HG02642 (cell line): Measurements from ENCODE around the gene CLSTN2.

ENCODE experiments used
- ATAC-seq: cut with Tn5 transposase; IDR thresholded peaks from one replicate; pipeline ENCODE4 v1.9.1; 2021; ENCODE audit warnings: mild to moderate bottlenecking; ENCODE audit not compliant: unreplicated experiment, poor library complexity

CLSTN2 gene

DNA sequence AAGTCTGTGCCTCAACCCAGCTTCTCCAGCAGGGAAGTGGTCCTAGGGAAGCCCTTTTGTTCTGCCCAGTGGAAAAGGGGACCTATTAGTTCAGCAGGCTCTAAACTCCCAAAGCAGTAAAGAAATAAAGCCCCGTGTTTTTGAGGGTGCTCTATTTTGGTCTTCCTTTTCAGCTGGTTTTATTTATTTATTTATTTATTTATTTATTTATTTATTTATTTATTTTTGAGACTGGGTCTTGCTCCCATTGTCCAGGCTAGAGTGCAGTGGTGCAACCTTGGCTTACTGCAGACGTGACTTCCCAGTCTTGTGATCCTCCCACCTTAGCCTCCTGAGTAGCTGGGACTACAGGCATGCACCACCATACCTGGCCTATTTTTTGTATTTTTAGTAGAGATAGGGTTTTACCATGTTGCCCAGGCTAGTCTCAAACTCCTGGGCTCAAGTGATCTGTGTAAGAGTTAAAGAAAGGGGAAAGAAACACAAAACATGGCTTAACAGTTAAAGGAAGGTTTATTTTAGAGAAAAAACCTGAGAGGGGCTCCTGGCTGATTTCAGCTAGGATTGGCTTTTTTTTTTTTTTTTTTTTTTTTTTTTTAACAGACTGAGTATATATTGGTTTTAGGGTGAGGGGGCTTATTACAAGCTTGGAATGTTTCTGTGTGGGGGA, 154.6 kb downstream of the CLSTN2 start:
- no peak for ATAC-seq

DNA sequence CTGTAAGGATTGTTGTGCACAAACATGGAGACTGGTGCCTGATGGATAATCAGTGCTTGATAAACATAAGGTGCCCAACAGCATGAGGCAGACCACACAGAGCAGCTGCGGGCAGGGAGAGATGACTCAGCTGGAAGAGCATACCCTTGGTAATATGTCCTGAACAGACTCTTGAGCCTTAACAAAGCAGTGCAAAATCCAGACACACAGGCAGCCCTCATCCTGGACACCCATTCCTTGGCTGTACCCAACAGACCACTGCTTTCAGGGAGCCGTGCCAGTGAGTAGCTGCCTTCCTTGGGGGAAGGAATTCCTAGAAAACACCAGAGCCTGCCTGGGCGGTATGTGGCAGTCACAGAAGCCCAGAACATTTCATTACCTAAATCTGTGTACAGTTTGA, 156.2 kb downstream of the CLSTN2 start:
- ATAC-seq, result no peak

DNA sequence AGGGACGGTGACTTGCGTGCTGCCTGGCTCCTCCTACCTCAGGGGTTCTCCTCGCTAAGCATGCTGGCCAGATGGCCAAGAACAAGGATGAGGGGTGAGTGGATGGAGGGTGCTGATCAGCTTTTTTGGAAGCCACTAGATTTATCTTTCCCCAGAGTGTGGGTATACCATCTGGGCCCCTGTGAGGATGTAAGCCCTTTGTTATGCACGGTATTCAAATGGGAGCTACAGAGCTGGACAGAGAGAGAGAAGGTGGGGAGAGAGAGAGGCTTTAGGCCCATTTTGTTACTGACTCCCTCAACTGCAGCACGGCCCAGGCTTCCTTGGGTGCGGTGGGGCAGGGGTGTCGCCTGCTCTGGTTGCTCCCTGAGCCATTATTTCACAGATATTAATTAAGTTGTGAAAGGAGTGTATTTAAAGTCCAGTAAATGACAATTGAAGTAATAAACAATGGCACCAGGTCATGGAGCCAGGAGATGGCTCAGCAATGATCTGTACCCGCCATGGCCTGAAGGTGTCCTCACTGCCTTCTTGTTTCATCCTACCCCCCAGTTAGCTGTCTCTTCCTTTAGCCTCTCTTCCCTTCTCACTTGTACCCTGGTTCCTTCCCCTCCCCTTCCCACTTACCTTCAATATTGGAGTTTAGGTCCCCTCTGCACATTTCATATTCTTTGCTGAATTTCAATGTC, 158.0 kb downstream of the CLSTN2 start:
- no peak for ATAC-seq

DNA sequence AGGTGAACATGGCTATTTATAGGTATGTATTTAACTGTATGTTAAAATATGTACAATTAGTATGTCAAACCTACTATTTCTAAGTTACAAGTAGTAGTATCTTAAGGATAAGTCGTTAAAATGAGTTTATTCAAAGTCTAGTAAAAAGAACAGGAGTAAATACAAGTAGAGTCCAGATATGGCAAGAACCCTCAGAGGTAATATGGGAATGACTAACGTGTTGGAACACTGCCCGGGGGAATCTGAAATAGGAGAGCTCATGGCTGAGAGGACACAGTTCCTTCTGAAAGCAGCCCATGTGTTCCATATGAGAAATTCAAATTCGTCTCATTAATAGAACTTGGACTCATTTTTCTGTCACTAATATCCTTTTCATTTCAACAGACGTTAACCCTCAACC, 158.8 kb downstream of the CLSTN2 start:
- ATAC-seq, result no peak

DNA sequence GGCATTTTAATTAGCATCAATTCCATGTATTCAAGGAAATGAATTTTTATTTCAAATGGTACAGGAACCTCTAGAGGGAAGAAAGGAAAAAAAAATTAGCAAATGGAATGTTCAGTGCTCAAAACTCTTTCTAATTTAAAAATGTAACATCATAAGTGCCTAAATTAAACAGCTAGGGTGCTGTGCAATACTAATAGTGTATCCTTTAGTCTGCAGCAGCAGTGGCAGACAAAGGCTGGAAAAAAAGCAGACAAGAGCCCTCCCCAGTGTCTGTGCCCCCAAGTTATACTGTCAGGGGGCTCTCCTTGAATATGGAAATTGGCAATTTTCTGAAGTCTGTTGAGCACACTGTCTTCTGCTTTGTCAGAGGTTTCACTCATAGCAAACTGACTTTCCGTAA, 159.5 kb downstream of the CLSTN2 start:
- ATAC-seq, result no peak

DNA sequence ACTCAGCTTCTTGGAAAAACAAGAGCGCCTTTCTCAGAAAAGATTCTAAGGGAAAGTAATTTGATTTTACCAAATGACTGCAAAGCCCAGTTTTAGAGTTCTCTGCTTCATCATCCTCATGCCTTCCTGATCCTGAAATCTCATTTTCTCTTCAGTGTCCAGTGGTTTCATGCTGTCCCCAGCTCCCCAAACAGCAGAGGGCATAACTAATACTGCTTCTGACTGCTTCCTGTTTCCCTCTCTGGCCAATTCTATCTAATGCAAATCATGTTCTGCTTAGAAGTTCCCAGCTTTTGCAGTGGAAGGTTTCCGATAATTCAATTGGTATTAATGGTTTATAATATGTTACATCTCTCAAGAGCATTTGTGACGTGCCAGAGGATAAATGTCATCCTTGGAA, 161.1 kb downstream of the CLSTN2 start:
- no peak for ATAC-seq

DNA sequence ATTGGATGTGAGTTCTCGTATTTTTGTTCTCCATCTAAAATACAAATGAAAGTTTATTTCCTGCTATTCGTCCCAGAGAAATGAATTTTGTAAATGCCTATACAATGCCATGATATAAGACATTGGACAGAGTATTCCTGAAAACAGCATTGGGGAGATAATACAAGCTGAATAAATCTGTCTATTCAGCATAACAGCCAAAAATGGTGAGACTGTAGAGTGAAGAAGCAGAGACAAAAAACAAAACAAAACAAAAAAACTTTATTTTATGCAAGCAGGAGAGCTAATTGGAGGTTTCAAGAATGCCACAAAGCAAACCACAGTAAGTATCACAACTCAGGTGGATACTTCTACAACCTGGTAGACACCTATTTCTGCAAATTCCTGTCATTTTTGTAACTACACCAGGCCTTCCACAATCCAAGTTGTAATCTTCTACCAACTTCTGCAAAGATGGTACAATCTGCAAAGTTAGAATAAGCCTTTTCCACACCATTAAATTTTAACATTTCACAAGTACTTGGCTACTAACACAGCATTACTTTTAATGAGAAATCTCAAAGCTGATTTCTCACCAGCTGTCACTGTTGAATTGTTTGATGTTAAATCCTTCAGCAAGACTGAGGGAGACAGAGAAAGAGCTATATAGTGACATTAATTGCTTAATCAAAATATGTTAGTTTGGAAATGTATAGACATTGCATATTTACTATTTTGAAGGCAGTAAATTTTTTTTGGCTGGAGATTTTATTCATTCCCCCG, 163.1 kb downstream of the CLSTN2 start:
- ATAC-seq, result no peak

DNA sequence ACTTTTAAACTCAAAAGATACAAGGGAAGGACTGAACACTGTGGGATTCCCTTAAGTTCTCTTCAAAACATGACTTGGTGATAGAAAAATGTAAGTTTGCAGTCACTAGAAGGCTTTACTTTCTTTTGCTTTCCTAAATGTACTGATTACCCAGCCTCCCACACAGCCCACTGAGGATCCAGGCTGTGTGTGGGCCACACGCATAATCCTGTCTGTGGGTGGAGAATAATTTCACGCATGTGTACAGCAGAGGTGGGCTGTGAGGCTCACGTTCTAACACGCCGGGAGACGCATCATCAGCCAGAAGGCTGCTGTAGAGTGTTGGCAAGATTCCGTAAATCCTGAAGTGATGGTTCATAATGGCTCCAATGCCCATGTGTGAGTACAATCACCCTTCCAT, 165.5 kb downstream of the CLSTN2 start:
- no peak for ATAC-seq

DNA sequence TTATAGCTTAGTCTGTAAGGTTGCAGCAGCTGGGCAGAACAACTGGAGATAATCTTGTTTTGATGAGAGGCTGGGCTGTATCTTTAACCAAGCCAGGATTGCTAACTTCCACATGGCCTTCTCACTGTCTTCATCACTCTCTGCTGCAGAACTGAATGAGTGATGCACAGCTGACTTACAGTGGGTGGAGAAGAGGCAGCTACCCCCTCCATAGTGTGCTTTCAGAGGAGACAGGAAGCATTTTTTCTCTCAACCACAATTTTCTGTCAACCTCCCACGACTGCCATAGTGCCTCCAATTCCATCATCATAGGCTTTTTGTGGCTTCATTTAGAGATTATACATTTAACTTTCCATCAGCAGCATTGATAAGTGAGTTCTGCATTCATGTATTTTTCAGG, 168.2 kb downstream of the CLSTN2 start:
- no peak for ATAC-seq

DNA sequence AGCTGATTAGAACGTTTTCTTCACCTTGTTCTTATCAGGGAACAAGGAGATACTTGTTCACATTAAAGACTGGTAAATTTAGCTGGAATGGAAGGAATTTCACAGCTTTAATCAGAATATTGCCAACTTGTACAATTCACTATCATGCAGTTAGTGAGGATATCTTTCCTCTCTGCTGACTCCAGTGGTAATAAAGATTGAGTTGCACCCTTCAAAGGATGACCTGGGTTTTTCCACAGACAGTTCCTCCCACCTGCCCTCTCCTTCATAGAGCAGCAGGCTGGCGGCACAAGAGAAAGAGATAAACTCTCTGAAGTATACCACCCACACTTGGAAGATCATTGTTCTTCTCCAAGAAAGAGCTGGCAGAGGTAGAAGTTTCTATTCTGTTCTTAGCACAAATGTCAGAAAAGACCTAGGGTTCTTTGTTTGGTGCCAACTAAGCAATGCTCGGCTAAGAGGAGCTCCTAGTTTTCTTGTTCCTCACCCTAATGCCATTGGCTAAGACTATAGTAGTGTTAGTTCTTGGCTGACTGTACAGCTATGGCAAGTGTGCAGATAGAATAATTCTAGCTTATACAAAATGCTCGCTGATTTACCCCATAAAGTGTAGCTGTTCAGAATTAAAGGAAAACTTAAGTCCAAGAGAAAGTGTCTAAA, 169.1 kb downstream of the CLSTN2 start:
- ATAC-seq, result no peak

DNA sequence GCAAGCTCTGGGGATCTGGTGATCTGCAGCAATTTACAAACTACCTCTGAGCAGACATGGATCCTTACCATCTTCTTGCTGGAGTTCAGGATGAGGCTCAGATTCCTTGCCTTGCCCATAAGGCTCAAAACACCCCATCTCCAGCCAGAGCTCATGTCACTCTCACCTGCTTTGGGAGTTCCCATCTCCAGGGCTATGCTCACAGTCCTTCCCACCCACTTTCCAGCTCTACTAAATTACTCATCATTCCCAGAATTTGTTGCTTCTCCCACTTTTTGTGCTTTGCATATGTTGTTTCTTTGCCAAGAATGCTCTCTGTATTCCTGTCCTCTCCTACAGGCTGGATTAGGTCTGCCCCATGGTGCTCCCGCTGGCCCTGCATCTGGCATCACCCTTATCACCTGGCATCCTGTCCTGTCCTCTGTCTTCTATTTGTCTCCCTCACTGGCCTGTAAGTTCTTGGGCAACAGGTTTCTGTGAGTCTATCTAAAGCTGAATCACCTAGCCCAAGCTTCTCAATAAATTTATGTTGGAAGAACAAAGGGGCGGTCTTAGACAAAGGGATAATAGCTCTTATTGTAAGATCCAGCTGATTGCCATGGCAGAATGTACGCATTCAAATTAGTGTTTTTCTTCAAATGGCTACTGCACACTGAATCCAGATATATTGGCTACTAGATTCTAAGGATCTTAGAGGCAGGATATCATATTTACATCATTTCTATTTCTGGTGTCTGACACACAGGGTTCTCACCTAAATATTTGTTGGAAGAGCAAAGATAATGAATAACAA, 179.2 kb downstream of the CLSTN2 start:
- ATAC-seq, result no peak

DNA sequence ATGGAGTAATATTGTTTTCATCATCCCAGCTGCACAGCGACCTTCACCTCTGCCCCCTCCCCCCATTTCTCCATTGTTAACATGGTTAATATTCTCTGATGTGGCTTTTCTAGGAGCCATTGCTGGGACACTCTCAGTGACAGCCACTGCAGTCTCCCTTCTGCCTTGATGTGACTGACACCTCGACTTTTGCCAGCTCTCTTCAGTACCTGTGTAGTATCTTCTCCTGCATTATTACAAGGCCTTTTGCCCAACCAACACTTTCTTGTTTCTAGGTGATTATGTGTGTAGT, 179.8 kb downstream of the CLSTN2 start:
- no peak for ATAC-seq

DNA sequence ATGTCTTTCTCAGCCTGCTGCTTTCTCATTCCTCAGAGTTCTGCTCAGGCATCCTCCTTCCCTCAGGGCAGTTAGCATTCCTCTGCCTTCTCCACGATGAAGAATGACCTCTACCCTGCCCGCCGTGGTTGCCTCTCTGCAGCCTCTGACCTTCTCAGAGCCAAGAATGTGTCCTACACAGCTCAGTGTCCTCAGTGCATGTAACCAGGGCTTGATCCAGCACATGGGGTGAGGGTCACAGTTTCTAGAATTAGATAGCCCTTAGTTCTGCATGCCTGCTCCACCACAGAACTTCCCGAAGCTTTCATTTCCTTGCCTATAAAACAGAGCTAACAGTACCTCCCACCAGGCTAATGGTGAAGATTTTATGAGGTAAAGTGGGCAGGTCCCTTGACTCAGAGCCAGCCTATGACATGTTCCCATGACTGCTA, 182.1 kb downstream of the CLSTN2 start:
- no peak for ATAC-seq

DNA sequence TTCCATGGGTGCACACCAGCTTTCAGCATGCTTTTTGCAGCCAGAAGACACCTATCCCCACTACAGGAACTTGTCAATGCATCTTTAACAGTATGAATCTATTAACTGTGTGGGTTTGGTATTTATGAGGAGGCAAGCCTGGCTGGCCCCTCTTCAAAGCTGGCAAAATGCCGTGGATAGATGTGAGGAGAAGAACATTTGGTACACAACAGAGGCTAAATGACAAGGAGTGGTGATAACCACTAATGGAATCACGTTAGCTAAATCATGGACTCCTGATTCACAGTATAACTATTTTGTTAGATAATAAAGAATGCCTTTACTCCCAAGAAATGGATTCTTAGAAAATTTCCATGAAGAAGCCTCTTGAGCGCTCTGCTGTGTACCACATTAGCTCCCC, 187.2 kb downstream of the CLSTN2 start:
- no peak for ATAC-seq

DNA sequence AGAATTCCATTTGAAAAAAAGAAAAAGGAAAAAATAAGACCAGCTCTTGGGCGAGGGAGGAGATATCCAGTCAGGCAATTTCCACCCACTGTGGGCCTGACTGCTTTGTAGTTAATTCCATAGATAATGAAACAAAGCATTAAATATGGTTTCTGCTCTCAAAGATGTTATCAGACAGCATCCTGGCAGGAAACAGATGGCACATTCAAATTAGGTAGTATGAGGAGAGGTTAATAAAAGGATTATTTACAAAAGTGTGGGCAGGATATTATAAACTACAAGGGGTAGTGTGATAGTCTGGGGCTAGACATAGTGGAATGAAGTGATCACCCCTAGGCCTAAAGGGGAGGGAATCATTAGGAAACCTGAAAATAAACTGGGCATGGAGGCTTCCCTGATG, 193.2 kb downstream of the CLSTN2 start:
- no peak for ATAC-seq

DNA sequence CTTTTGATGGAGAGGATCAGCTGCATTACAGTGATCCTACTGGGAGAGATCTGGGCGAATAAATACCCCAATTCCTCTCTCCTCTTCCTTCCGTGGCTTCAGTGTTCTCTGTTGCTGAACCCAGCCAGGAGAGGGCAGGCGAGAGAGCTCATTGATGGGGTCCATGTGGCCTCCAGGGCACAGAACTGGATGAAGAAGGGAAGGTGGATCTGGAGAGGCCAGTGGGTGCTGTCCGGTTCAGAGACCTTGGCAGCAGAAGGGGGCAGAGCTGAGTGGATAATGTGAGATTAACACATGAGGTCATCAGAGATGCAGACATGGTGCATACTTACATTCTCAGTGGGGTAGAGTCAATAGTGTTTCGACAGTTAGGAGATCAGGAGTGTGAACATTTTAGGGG, 193.6 kb downstream of the CLSTN2 start:
- ATAC-seq, result no peak

DNA sequence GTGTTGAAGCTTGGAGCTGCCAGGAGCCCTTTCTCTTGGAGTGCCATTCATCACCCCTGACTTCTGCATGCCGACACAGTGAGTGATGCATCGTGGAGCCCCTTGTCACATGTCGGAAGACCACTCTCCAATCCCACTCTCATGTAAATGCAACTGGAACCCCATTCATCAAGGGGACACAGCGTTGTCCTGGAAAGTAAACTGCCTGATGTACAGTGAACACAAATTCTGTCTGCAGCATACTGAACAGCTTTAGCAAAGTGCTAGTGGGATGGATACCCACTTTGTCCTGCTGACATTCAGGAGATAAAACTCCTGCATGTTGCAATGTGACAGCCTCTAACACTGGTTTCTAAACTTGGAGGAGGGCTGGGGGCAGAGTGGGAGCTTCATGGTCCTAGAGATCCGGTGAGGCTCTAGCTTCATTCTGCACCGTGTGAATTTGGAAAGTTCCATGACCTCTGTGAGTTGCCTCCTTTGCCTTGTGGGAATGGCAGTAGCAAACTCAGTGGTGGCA, 194.8 kb downstream of the CLSTN2 start:
- no peak for ATAC-seq

DNA sequence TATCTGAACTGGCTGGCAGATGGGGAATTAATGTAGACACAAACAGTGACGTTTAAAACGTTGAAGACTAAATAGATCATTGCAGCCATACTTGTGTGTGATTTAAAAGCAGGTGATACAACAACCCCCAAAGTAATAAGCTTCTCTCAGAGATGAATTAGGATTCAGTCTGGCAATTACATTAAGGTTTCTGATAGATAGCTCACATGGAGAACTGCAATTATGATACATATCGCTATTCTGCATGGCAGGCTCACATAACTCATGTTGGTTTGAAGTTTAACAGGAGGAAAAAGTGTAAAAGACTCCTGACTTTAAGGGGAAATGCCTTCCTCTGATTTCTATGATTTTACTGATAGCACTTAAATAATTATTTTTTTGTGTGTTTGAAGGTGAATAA, 196.9 kb downstream of the CLSTN2 start:
- no peak for ATAC-seq

DNA sequence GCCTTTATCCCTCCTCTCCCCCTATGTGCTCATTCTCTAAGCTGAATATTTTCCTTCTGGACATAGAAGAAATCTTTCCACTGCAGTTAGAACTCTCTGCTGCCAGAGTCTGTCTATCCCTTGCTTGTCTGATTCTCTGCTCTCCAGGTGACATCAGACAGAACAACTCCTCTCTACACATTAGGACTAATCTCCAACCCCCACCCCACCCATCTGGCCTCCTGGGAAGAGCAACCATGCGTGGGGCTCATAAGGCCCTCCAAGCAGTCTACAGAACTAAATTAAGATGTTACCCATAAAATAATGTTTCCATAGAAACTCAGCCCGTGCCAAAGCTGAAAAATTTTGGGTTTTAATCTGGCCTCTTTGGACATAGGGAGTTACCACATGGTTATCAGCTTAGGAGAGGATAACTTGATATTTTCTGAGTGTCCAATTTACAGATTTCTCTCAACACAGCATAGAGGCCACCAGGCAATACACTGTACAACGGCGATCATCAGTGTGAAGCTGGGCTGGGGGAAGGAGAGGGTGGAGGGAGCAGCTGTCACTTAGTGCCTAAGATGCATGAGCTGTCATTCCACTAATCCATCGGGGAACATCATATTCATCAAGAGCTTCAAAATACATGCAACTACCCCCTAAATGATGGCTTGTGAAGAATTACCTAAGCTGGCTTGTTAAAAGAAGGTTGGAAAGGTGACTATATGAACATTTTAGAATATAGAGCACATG, 199.4 kb downstream of the CLSTN2 start:
- no peak for ATAC-seq

DNA sequence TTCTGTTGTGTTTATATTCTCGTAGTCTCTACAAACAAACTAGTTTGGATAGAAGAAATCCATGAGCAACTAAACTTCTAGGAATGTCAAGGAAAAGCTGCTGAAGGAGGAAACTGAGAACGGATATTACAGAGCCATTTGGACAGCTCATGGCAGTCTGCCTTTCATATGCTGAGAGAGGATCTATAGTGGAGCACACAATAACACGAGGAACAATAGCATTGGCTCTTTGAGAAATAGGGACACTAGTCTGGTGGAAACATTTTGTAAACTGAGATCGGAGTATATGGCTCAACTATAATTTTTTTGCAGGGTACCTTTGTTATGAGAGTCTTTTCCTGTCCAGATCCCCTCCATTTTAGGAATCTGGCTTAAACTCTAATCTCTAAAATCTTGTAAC, 200.5 kb downstream of the CLSTN2 start:
- ATAC-seq, result no peak
